Measurements from ENCODE around the gene UGT1A3. TPM values are rescaled to one million over a fixed set of nuclear protein-coding genes. Genes with fewer than 3 reads are reported as not detected.

The UGT1A3 gene
- total RNA-seq, 2 experiments from 2014 or later = not detected

- CTCF ChIA-PET = no interaction called here
- Mint-ChIP-seq H3K36me3 (ENCODE audit: low read depth) (no peaks in the 10 kb centered on the region), H3K27ac (no peak within 1 kb of the TSS), H3K4me3 (no peak within 1 kb of the TSS), H3K4me1 (ENCODE audit: low read depth) (no peaks in the 10 kb centered on the region), H3K27me3 (peaks cover 49% of the 10 kb centered on the region), H3K9me3 (peaks cover 15% of the 10 kb centered on the region)
- TF ChIP-seq CTCF (IDR thresholded peaks at IDR 0.05) = no peak
- peaks cover 0 to 3% of the 10 kb centered on the region in 2 experiments for H3K27me3 ChIP-seq (ENCODE audit: control insufficient read depth in 1 of 2, insufficient read depth in 2 of 2, low read length in 2 of 2)
- ATAC-seq (ENCODE audit: poor library complexity) (no peak), DNase-seq (no peak)
- no peaks in the 10 kb centered on the region for H3K4me1 ChIP-seq (ENCODE audit: insufficient read depth, low read length)
- peaks cover 0 to 15% of the 10 kb centered on the region in 2 experiments for H3K9me3 ChIP-seq (ENCODE audit: control insufficient read depth in 1 of 2, insufficient read depth in 1 of 2, low read length in 2 of 2)
- no peaks in the 10 kb centered on the region for H3K36me3 ChIP-seq (ENCODE audit: insufficient read depth, low read length)
- no peak within 1 kb of the TSS for H3K27ac ChIP-seq (ENCODE audit: low read depth in 1 of 2, low read length in 2 of 2)
- intact Hi-C loops (cut with DNase I, micrococcal nuclease) = no loop called here
- no peak within 1 kb of the TSS for H3K4me3 ChIP-seq (ENCODE audit: low read length)
- POLR2A ChIA-PET = no interaction called here
Observed at GRCh38 chr2:233778030-233778429, 49.2 kb downstream of the UGT1A3 start, which contains the start of gene MROH2A. TSS of gene MROH2A (plus strand) at chr2:233778330. CDS start at chr2:233779359, 1,029 bp downstream.

GRCh38 chr2:233779722-233780121 lies 50.9 kb downstream of the UGT1A3 start:
- DNase-seq = no peak
- H3K9me3 Mint-ChIP-seq = peaks cover 15% of the 10 kb centered on the region
- no peak overlapping the region for H3K4me3 Mint-ChIP-seq
- no peaks in the 10 kb centered on the region for H3K4me1 Mint-ChIP-seq (ENCODE audit: low read depth)
- ChIA-PET POLR2A (no interaction called here), CTCF (no interaction called here)
- no peak for TF ChIP-seq CTCF (IDR thresholded peaks at IDR 0.05)
- H3K36me3 Mint-ChIP-seq (ENCODE audit: low read depth) = no peaks in the 10 kb centered on the region
- Histone ChIP-seq H3K27me3 (ENCODE audit: control insufficient read depth in 1 of 2, insufficient read depth in 2 of 2, low read length in 2 of 2) (peaks cover 0 to 3% of the 10 kb centered on the region in 2 experiments), H3K36me3 (ENCODE audit: insufficient read depth, low read length) (no peaks in the 10 kb centered on the region), H3K4me3 (ENCODE audit: low read length) (no peak overlapping the region), H3K27ac (ENCODE audit: low read depth in 1 of 2, low read length in 2 of 2) (no peak overlapping the region), H3K4me1 (ENCODE audit: insufficient read depth, low read length) (no peaks in the 10 kb centered on the region), H3K9me3 (ENCODE audit: control insufficient read depth in 1 of 2, insufficient read depth in 1 of 2, low read length in 2 of 2) (peaks cover 0 to 15% of the 10 kb centered on the region in 2 experiments)
- no peak for ATAC-seq (ENCODE audit: poor library complexity)
- no peak overlapping the region for H3K27ac Mint-ChIP-seq
- H3K27me3 Mint-ChIP-seq = peaks cover 46% of the 10 kb centered on the region
- intact Hi-C loops (cut with DNase I, micrococcal nuclease) = no loop called here

DNA sequence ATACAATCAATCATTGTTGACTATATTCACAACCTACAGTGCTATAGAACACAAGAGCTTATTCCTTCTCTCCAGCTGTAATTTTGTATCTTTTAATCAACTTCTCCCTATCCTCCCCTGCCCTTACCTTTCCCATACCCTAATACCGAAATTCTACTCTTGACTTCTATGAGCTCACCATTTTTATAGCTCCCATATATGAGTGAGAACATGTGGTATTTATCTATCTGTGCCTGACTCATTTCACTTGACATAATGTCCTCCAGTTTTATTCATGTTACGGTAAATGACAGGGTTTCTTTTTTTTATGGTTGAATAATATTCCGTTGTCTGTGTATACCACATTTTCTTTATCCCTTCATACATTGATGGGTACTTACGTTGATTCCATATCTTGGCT lies 51.9 kb downstream of the UGT1A3 start:
- no peak for TF ChIP-seq CTCF (IDR thresholded peaks at IDR 0.05)
- no peaks in the 10 kb centered on the region for H3K36me3 ChIP-seq (ENCODE audit: insufficient read depth, low read length)
- H3K4me3 ChIP-seq (ENCODE audit: low read length) = no peak overlapping the region
- Mint-ChIP-seq H3K9me3 (peaks cover 11% of the 10 kb centered on the region), H3K27me3 (peaks cover 45% of the 10 kb centered on the region), H3K36me3 (ENCODE audit: low read depth) (no peaks in the 10 kb centered on the region), H3K4me3 (no peak overlapping the region), H3K4me1 (ENCODE audit: low read depth) (no peaks in the 10 kb centered on the region), H3K27ac (no peak overlapping the region)
- POLR2A ChIA-PET = no interaction called here
- CTCF ChIA-PET = no interaction called here
- peaks cover 0 to 8% of the 10 kb centered on the region in 2 experiments for H3K27me3 ChIP-seq (ENCODE audit: control insufficient read depth in 1 of 2, insufficient read depth in 2 of 2, low read length in 2 of 2)
- H3K27ac ChIP-seq (ENCODE audit: low read depth in 1 of 2, low read length in 2 of 2) = no peak overlapping the region
- peaks cover 0 to 7% of the 10 kb centered on the region in 2 experiments for H3K9me3 ChIP-seq (ENCODE audit: control insufficient read depth in 1 of 2, insufficient read depth in 1 of 2, low read length in 2 of 2)
- H3K4me1 ChIP-seq (ENCODE audit: insufficient read depth, low read length) = no peaks in the 10 kb centered on the region
- DNase-seq (no peak), ATAC-seq (ENCODE audit: poor library complexity) (no peak)
- intact Hi-C loops (cut with DNase I, micrococcal nuclease) = no loop called here
